Measurements from ENCODE around the gene LRRC8D.
"Not testable (repeated sequence)": the region's sequence is repeated elsewhere in the genome, so short reads cannot be mapped to it uniquely, and the experiment has no call there.

LRRC8D gene

GRCh38 chr1:89982846-89983245 lies 162.0 kb downstream of the LRRC8D start:
- in situ Hi-C loops (cut with HindIII; ENCODE audit: low sequenced_read_pairs), result not testable (repeated sequence)

- in situ Hi-C loops (cut with HindIII; ENCODE audit: low sequenced_read_pairs), result not testable (repeated sequence)
Measured at GRCh38 chr1:89984564-89985116, 163.8 kb downstream of the LRRC8D start.

- in situ Hi-C loops (cut with HindIII; ENCODE audit: low sequenced_read_pairs), result no loop called here
Measured at GRCh38 chr1:89986020-89986419, 165.2 kb downstream of the LRRC8D start.
